Hematopoietic multipotent progenitor cell (in vitro differentiated cells): ENCODE data around the gene SELE. TPM values are rescaled to one million over a fixed set of nuclear protein-coding genes. Genes with fewer than 3 reads are reported as not detected.

Experiments
- DNase-seq, 3 donors: peaks; one replicate each; pipeline ENCODE4 v3.0.0-alpha.2; 2011 to 2015; ENCODE audit warnings: low read depth in 2 of 3, low spot score in 2 of 3
- total RNA-seq: library from RNA; depleted of rRNA; stranded (reverse); fragments of >200 nt; gene quantifications from one replicate; pipeline ENCODE4 v1.2.3, GENCODE V29; 2012

The SELE gene, protein sequence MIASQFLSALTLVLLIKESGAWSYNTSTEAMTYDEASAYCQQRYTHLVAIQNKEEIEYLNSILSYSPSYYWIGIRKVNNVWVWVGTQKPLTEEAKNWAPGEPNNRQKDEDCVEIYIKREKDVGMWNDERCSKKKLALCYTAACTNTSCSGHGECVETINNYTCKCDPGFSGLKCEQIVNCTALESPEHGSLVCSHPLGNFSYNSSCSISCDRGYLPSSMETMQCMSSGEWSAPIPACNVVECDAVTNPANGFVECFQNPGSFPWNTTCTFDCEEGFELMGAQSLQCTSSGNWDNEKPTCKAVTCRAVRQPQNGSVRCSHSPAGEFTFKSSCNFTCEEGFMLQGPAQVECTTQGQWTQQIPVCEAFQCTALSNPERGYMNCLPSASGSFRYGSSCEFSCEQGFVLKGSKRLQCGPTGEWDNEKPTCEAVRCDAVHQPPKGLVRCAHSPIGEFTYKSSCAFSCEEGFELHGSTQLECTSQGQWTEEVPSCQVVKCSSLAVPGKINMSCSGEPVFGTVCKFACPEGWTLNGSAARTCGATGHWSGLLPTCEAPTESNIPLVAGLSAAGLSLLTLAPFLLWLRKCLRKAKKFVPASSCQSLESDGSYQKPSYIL
- under 0.01 TPM for total RNA-seq

DNA sequence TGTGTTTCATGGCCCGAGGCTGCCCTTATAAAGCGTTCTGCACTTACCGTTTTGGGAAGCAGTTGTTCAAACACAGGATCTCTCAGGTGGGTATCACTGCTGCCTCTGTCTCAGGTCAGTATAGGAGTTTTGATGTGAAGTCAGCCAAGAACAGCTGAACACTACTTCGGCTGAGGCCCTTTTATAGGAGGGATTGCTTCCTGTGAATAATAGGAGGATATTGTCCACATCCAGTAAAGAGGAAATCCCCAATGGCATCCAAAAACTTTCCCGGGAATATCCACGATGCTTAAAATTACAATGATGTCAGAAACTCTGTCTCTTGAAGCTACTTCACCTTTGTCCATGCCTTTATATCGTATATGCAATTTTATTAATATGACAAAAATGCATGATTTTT lies at the start of gene SELE:
TSS of gene SELE (minus strand) at position 156 of the 400 bp plus-strand sequence. CDS start 467 bp downstream, outside the sequence.
- no peak for DNase-seq

DNA sequence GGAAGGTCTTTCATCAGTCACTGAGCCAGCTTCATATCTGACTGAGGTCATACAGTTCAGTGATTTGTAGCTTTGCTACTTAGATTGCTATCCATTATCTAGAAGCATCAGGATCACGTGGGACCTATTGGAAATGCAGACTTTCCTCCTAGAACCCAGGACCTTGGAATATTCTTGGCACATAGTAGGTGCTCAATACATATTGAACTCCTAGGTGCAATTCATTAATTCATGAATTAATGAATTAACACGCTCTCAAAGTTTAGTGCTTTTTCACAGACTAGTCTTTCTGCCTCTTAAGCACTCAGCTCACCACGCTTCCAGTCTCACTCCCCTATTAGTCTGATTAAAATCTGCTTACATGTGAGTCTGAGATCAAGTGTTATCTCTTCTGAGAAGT lies 48.7 kb upstream of the SELE start:
- DNase-seq = no peak

DNA sequence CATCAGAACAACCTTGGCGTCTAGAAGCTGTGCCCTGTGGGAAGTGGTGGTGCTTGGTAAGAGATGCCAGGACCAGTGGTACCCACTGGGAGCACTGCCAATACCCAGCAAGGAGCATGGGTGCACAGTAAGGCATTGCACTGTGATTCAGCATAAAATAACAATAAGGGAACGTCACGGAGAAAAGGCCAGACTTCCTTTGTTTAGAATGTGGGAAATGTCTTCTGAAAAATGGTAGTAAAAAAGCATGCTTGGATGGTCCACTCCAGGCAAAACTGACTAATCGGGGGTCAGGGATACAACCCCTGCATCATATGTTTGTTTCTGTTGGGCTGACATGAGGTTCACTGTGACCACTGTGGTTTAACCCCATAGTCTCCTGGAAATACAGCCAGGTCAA lies 46.1 kb upstream of the SELE start:
- DNase-seq = peak in 1 of 3 donors; percentile 9

DNA sequence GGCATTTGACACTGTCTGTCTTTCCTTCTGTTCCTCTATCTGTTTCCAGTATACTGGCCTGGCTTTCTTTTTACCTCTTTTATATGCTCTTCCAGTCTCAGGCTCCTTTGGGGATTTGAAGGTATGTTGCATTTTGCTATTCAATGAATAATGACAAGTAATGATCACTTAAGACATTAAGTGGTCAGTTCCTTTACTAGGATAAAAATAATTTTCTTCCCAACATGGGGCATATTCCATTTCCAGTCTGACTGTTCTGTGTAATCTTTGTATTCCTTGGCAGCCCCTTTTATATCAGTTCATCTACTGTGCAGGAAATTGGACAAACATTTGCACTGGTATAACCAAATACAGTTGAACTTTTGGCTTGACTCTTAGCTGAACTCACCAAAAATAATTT lies 45.3 kb upstream of the SELE start:
- no peak for DNase-seq

DNA sequence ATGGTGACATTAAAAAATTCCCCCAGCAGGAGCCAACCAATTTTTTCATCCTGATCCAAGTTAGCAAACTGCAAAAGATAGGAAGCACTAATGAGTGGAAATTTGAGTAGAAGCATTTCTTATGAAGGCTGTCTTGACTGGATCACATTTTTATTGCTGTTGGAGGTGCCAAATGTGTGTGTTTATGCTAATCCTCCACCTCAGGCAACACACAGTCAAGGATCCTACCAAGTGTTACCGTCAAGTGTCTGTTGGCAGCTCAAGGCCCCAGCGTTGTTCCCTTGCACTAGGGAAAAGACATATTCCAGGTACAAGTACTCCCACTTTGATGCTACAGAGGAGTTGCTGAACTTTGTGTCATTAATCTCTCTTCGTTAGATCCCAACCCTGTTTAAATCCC lies 42.6 kb upstream of the SELE start:
- no peak for DNase-seq

DNA sequence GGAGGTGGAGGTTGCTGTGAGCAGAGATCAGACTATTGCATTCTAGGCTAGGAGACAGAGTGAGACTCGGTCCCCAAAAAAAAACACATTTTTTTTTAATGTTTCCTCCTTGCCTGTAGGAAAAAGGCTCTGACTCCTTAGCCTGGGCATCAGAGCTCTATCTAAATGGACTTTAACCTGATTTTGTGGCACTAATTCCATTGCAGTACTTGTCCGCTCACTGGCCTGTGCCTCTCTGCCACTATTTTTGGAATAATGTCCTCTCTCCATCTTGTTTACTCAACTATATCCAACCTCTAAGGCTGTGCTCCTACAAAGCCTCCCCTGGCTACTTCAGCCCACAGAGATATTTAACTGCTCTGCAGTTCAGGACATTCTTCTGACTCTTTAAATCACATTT lies 34.3 kb upstream of the SELE start:
- DNase-seq = no peak

DNA sequence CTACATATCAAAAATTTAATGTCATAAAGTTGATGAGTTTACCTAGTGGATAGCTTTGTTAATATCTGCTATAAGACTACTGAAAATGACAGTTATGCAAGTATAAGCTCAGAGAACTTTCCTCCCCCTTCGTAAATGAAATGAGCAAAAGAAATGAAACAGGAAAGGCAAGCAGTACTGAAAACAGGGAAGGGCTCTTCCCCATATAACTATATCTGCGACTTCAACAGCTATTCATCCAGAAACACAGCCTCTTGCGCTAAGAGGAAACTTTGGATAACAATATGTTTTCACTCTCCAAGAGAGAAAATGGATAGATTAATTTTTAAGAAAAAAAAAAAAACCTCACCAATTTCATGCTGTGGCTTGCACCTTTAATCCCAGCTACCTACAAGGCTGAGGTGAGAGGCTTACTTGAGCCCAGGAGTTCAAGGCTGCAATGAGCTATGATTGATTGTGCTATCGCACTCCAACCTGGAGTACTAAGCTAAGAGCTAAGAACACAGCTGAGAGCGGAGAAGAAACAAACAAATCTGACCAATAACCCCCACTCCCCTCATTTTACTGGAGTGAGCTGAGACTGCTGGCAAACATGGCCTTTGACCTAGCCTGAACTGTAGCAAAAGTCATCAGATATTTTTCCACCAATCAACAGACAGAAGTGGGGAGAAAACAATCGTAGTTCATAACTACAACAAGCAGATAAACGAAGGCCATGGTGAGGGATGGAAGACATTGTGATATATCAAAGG lies 31.9 kb upstream of the SELE start:
- no peak for DNase-seq

DNA sequence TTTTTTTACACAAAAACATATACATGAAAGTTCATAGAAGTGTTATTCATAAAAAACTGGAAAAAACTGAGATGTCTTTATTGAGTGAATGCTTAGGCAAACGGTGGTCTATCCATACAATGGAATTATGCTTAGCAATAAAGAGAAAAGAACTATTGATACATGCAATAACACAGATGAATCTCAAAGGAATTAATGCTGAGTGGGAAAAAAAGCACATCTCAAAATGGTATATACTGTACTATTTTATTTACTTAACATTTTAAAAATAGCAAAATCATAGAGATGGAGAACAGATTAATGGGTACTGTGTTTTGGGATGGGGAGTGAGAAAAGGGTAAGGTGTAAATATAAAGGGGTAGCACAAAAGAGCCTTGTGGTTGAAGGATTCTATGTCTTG lies 31.0 kb upstream of the SELE start:
- DNase-seq = no peak

DNA sequence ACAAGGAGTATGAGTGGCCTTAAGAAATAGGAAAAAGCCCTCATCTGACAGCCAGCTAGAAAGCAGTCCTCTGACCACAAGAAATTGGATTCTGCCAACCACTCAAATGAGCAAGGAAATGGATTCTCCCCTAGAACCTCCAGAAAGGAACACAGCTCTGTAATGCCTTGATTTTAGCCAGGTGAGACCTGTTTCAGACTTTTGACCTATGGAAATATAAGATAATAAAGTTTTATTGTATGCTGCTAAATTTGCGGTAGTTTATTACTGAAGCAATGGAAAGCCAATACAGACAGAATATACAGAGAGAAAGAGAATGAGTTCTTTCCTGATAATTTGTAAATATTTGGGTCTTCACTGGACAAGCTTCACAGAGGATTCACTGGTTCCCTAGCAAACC lies 28.8 kb upstream of the SELE start:
- DNase-seq = no peak

DNA sequence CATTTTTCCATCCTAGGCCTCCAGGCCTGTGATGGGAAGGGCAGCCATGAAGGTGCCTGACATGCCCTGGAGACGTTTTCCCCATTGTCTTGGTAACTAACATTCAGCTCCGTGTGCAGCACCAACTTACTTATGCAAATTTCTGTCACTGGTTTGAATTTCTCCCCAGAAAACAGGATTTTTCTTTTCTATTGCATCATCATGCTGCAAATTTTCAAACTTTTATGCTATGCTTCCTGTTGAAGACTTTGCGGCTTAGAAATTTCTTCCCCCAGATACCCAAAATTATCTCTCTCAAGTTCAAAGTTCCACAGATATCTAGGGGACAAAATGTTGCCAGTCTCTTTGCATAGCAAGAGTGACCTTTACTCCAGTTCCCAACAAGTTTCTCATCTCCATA lies 25.2 kb upstream of the SELE start:
- DNase-seq = no peak

DNA sequence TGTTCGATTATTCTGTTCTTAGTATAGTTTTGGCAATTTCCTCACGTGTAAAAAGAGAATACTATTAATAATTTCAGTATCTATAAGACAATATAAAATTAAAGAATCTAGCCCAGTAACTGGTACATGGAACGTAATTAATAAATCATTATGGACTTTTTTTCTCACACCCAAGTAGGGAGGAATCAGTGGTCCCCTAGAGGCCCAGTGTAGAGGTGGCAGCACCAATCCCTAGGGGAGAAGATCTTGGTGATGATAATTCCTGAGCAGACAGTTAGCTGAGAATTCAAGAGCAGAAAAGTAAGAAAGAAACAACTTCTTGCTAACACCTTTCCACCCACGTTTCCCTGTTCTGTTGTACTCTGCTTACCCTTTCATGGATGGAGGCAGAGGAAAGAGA lies 19.7 kb upstream of the SELE start:
- no peak for DNase-seq

DNA sequence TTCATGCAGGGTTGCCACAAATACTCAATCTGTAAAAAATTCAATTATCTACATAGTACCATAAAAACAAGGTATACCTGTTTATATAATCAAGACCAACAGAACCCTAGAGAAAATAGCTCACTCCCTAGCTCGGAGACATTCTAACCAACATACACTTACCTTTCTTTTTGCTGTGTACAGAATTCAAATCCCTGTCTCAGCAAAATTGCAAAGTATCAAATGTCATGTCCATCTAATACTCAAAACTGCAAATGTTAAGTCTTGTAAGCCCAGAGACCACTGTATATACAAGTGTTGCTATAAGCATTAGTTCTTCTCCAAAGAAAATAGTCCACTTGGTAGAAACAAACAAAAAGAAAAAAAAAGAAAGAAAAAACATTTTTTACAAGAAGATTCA lies 16.2 kb upstream of the SELE start:
- no peak for DNase-seq

DNA sequence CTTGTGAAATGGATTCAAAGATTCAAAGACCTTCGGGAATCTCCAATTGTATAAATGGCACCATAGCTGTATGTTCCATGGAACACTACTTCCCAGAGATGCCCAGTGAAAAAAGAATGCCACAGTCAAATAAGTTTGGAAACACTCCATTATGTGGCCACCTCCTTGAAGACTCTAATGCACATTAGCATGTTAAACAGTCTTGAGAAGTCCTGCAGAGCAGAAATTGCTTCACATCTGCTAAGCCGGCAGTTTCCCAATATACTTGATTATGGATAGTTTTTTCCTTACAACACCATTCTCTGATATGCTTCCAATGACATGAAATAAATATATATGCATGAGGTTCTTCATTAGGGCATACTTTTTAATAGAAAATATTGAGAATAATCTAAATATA lies 12.7 kb upstream of the SELE start:
- no peak for DNase-seq

DNA sequence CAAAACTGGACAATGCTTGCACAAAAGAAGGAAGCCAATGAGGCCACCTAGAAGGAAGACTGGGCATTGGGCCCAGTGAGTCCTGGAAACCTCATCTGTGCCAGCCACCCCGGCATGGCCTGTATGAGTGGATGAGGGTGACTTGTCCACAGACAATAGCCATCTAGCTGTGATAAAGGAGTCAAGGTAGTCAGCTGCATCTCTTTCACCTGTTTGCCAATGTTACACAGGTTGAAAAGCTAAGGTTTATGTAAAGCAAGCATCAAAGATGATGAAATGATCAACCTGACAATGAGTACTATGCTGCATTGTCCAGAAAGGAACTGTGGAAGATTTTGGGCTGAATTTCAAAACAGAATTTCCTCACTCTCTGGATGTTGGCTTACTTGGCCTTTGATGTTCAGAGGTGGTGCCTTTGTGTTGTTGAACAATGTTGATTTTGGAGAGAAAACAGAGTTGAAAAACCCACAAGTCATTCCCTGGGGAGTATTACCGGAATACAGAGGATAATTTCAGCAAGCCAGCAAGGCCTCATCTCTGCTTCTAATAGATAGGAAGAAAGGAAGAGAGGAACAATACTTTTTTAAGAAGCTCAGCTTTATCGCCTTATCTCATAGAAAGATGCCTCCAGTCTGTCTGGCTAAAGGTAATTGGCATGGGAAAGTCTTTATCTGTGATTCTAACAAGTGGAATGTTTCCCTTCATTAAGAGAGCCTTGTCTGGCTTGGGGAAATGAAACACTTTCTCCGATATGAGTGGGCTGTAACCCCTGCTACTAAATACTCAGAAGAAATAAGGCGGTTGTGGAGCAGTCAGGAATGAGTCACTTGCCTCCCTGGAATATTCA lies 11.4 kb upstream of the SELE start:
- no peak for DNase-seq

DNA sequence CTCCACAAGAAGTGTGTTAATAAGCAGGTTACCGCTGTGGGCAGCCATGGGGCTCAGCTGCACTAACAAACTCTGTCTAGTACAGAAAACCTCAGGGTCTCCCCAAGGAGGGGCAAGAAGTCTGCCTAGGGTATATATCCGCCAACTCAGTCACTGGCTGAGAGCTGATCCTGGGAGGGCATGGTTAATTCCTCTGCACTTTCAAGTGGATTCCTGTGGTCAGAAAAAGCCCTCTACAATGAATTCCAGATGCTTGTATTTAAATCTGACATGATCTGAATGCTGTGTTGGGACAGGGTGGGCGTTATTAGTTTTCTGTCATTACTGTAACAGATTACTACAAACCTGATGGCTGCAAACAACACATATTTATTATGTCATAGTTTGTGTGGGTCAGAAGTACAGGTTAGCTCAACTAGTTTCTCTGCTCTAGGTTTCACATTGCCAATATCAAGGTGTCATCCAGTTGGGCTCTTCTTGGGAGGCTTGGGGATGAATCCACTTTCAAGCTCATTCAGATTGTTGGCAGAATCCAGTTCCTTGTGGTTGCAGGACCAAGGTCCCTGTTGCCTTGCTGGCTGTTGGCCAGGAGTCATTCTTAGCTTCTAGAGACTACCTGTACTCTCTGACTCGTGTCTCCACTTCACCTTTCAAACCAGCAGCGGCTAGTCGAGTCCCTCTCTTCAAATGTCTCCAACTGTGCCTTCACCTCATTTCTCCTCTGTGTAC lies 8.0 kb upstream of the SELE start:
- no peak for DNase-seq

DNA sequence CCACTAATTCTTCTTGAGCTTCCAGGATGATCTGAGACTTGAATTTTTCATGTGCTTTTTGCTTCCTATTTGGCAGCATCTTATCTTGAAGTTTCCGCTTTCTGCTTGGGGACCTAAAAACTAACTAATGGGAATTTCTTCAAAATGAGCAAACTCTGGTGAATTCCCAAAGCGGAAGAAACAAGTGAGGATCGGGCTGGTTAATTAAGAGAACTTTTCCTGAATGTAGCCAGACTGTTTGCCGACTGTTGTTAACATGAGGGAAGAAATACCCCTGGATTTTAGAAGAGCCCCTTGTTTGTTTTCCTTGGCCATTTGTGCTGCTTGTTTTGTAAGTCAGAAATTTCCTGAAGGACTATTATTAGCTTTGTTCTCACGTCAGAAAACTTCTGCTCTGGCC lies 6.1 kb upstream of the SELE start:
- DNase-seq = no peak

DNA sequence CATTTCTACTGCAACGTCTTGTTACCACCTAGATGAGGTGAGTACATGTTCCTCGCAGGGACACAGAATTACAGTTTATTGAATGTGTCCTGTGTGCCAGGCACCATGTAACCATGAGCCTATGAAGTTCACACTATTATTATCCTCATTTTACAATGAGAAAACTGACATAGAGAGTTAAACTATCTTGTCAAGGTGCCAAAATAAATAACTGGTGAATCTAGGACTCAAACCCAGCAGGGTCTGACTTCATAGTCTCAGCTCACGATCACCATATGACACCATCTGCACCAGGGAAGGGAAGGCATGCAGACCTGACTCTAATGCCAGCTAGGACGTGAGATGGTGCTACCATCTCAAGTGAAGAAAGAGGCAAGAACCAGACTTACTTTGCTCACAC lies 2.4 kb downstream of the SELE start:
- DNase-seq = no peak

DNA sequence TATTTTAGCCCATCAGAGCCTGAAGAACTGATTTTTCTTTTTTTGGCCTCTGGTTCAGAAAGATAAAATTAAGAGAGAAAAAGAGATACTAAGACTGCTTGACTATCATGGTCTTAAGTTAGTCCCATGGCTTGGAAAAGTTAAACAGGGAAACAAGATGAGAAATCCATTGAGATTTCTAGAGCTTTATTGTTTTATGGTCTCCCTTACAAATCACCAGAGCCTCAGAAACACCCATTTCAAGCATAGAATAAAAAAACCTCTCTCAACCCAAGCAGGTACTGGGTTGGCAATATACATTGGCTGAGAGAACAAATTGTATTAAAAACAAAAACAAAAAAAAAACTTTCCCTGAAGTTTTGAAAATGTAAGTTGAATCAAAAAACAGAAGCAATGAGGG lies 3.9 kb downstream of the SELE start:
- DNase-seq = no peak

DNA sequence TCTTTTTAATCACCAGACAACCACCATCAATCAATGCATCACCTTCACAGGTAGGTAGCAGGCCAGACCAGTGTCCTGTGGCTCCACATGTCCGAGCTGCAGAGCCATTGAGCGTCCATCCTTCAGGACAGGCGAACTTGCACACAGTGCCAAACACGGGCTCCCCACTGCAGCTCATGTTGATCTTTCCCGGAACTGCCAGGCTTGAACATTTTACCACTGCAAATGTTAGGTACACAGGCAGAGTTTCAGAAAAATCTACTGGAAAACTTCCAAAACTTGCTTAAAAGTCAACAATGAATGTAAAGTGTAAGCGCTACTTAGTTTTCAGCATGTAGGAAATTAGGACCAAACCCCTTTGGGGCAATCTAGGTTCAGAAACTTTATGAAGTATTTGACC lies 6.6 kb downstream of the SELE start:
- DNase-seq = no peak

DNA sequence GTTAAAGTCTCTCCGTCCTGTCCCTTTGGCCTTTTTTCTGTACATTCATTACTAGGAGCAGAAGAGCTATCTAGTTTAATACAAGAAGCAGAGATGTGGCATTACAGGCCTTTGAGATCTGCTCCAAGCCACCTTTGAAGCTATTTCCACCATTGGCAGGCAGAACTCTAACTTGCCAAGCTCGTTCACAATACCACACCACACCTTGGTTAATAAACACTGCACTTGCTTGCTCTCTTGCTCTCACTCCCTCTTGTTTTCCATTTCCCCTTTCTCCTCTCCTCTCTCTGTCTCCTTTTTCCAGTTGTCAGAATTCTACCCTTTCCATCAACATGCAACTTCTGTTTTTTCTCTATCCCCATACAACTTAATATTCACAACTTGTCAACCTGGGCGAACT lies 7.0 kb downstream of the SELE start:
- no peak for DNase-seq
